Measurements from ENCODE around the gene TBC1D23. TPM values are rescaled to one million over a fixed set of nuclear protein-coding genes. Genes with fewer than 3 reads are reported as not detected.

Gene TBC1D23
- total RNA-seq, 1 donor from 2014 or later, result 45.9 TPM

Other genes with a start within 250 kb of the TBC1D23 start
- 29.2 TPM for gene FILIP1L, start 146.5 kb upstream of the TBC1D23 start, total RNA-seq
- gene NIT2, start 73.8 kb downstream of the TBC1D23 start, total RNA-seq, result 11.0 TPM
- 59.0 TPM for gene TOMM70, start 140.1 kb downstream of the TBC1D23 start, total RNA-seq
- 7.3 TPM for gene LNP1, start 140.5 kb downstream of the TBC1D23 start, total RNA-seq
- 15.7 TPM for gene TMEM45A, start 231.6 kb downstream of the TBC1D23 start, total RNA-seq